ENCODE data around the gene SLC49A4. TPM values are rescaled to one million over a fixed set of nuclear protein-coding genes. Genes with fewer than 3 reads are reported as not detected.
A peak's percentile ranks its signal among the peaks of the same experiment; 100 is the strongest.

The SLC49A4 gene, protein sequence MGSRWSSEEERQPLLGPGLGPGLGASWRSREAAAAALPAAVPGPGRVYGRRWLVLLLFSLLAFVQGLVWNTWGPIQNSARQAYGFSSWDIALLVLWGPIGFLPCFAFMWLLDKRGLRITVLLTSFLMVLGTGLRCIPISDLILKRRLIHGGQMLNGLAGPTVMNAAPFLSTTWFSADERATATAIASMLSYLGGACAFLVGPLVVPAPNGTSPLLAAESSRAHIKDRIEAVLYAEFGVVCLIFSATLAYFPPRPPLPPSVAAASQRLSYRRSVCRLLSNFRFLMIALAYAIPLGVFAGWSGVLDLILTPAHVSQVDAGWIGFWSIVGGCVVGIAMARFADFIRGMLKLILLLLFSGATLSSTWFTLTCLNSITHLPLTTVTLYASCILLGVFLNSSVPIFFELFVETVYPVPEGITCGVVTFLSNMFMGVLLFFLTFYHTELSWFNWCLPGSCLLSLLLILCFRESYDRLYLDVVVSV
- polyA plus RNA-seq (2012; ENCODE audit: insufficient read length, low read depth): 3.4 TPM

DNA sequence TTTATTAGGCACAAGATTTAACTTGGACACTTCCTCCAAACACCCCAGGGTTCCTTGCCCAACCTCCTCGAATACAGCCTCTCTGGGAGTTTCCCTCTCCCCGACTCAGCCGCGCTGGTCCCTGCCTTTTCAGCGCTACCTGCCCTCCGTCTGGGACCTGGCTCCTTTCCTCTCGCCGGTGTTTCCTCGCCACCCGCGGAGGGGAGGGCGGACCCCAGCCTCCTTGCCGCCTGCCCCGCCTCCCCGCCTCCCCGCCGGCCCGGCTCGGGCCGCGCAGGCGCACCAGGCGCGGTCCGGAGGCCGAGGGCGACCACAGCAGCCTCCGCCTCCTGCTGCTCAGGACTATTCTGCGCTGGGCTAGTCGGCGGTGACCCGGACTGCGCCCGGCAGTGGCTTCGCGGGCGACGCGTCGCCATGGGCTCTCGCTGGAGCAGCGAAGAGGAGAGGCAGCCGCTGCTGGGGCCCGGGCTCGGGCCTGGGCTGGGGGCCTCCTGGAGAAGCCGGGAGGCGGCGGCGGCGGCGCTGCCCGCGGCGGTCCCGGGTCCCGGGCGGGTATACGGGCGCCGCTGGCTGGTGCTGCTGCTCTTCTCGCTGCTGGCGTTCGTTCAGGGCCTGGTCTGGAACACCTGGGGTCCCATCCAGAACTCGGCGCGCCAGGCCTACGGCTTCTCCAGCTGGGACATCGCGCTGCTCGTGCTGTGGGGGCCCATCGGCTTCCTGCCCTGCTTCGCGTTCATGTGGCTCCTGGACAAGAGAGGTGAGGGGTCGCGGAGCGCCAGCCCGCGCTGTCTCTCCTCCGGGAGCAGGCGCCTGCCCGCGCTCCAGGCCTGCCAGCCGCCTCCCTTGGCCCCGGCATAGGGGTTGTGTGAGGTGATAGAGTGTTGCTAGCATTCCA is at the start of gene SLC49A4:
SLC49A4 (plus strand) TSS at position 291 of the 895 bp plus-strand sequence; CDS start at position 415, 124 bp downstream.
- TF ChIP-seq TAF1 (IDR thresholded peaks at IDR 0.05; ENCODE audit: borderline replicate concordance, insufficient read depth, low read length) (0 out of 2 replicates have a peak, but pooled peaks have one; percentile 59), POLR2AphosphoS5 (IDR thresholded peaks at IDR 0.05; ENCODE audit: low read depth, low read length) (peak; percentile 66; the same call in 1 of the 2 replicates), FOXP2 (optimal IDR thresholded peaks at IDR 0.05; ENCODE audit: borderline replicate concordance, extremely low read depth, extremely low read length, insufficient read depth) (no peak), SIN3A (IDR thresholded peaks at IDR 0.05; ENCODE audit: borderline replicate concordance, insufficient read depth, low read length) (no peak)
- TF ChIP-seq, protein P1, sequence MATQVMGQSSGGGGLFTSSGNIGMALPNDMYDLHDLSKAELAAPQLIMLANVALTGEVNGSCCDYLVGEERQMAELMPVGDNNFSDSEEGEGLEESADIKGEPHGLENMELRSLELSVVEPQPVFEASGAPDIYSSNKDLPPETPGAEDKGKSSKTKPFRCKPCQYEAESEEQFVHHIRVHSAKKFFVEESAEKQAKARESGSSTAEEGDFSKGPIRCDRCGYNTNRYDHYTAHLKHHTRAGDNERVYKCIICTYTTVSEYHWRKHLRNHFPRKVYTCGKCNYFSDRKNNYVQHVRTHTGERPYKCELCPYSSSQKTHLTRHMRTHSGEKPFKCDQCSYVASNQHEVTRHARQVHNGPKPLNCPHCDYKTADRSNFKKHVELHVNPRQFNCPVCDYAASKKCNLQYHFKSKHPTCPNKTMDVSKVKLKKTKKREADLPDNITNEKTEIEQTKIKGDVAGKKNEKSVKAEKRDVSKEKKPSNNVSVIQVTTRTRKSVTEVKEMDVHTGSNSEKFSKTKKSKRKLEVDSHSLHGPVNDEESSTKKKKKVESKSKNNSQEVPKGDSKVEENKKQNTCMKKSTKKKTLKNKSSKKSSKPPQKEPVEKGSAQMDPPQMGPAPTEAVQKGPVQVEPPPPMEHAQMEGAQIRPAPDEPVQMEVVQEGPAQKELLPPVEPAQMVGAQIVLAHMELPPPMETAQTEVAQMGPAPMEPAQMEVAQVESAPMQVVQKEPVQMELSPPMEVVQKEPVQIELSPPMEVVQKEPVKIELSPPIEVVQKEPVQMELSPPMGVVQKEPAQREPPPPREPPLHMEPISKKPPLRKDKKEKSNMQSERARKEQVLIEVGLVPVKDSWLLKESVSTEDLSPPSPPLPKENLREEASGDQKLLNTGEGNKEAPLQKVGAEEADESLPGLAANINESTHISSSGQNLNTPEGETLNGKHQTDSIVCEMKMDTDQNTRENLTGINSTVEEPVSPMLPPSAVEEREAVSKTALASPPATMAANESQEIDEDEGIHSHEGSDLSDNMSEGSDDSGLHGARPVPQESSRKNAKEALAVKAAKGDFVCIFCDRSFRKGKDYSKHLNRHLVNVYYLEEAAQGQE (IDR thresholded peaks at IDR 0.05; ENCODE audit: insufficient read depth in 1 of 2, low read depth in 2 of 2, low read length in 2 of 2): no peak

DNA sequence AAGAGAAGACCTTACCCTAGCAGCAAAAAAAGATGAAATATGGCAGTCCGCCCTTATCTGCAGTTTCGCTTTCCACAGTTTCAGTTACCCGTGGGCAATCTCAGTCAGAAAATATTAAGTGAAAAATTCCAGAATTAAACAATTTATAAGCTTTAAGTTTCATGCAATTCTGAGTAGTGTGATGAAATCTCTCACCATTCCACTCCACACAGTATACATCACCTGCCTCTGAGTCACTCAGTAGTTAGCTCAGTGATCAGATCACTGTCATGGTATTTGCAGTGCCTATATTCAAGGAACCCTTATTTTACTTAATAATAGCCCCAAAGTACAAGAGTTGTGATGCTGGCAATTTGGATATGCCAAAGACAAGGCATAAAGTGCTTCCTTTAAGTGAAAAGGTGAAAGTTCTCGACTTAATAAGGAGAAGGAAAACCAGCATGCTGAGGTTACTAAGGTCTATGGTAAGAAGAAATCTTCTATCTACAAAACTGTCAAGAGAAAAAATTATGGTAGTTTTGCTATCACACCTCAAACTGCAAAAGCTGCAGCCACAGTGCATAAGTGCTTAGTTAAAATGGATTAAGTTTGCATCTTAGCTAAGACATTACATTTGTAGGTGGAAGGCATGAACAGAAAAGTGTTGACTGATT is 49.4 kb upstream of the SLC49A4 start:
- TF ChIP-seq POLR2AphosphoS5 (IDR thresholded peaks at IDR 0.05; ENCODE audit: low read depth, low read length): no peak
- TF ChIP-seq, protein P1 (IDR thresholded peaks at IDR 0.05; ENCODE audit: insufficient read depth in 1 of 2, low read depth in 2 of 2, low read length in 2 of 2): no peak
- TF ChIP-seq SIN3A (IDR thresholded peaks at IDR 0.05; ENCODE audit: borderline replicate concordance, insufficient read depth, low read length): no peak
- no peak for TF ChIP-seq FOXP2 (optimal IDR thresholded peaks at IDR 0.05; ENCODE audit: borderline replicate concordance, extremely low read depth, extremely low read length, insufficient read depth)

DNA sequence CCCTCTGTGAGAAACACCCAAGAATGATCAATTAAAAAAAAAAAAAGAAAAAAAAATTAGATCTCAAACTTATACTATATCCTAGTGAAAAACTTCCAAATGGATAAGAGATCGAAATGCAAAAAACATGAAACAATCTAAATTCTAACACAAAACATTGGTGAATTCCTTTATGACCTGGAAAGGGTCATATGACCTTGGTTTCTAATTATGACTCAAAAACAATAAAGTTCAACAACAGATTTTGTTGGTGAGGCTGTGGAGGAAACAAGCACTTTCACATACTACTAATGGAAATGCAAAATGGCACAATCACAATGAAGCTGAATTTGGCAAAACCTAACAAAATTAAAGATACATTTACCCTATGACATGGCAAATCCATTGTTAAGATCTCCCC is 46.5 kb upstream of the SLC49A4 start:
- TF ChIP-seq, protein P1 (IDR thresholded peaks at IDR 0.05; ENCODE audit: insufficient read depth in 1 of 2, low read depth in 2 of 2, low read length in 2 of 2): no peak
- TF ChIP-seq TAF1 (IDR thresholded peaks at IDR 0.05; ENCODE audit: borderline replicate concordance, insufficient read depth, low read length): no peak
- no peak for TF ChIP-seq POLR2AphosphoS5 (IDR thresholded peaks at IDR 0.05; ENCODE audit: low read depth, low read length)
- no peak for TF ChIP-seq FOXP2 (optimal IDR thresholded peaks at IDR 0.05; ENCODE audit: borderline replicate concordance, extremely low read depth, extremely low read length, insufficient read depth)

DNA sequence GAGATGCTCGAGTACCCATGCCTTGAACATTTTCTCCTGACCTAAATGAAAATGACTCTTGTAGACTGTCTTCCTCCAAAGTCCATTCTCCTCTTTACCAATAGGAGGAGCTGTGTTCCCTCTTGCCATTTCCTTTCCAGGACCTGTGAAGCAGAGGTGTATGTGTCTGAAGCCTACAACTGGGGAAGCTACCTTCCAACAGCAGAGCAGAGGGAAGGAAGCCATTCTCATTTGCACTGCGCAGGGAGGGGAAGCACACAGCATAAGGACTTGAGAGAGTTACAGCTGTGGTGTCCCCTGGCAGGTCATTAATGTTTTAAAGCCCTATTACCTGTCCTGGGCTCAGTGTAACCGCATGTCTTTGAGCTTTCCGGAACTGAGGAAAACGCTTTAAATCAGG is 39.9 kb upstream of the SLC49A4 start:
- no peak for TF ChIP-seq FOXP2 (optimal IDR thresholded peaks at IDR 0.05; ENCODE audit: borderline replicate concordance, extremely low read depth, extremely low read length, insufficient read depth)
- TF ChIP-seq TAF1 (IDR thresholded peaks at IDR 0.05; ENCODE audit: borderline replicate concordance, insufficient read depth, low read length): no peak
- TF ChIP-seq, protein P1 (IDR thresholded peaks at IDR 0.05; ENCODE audit: insufficient read depth in 1 of 2, low read depth in 2 of 2, low read length in 2 of 2): no peak
- no peak for TF ChIP-seq POLR2AphosphoS5 (IDR thresholded peaks at IDR 0.05; ENCODE audit: low read depth, low read length)
- TF ChIP-seq SIN3A (IDR thresholded peaks at IDR 0.05; ENCODE audit: borderline replicate concordance, insufficient read depth, low read length): no peak
